ENCODE data around the gene HMCN2.

The HMCN2 gene

DNA sequence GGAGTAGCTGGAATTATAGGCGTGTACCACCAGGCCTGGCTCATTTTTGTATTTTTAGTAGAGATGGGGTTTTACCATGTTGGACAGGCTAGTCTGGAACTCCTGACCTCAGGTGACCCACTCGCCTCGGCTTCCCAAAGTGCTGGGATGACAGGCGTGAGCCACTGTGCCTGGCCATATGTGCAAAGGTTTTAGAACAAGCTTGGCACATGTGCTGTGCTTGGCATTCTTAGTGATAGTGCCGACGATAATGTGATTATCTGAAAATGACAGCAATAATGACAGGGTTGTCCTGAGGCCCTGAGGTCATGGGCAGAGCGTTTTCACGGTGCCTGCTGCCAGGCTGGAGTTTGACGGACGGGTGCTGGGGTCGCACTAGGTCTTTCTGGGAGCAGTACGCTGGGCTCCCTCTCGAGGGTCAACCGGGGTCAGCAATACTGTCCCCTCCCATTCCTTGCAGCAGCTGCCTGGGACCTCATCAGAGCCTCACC, 42.6 kb downstream of the HMCN2 start:
- DNase-seq (ENCODE audit: low read depth), result no peak

DNA sequence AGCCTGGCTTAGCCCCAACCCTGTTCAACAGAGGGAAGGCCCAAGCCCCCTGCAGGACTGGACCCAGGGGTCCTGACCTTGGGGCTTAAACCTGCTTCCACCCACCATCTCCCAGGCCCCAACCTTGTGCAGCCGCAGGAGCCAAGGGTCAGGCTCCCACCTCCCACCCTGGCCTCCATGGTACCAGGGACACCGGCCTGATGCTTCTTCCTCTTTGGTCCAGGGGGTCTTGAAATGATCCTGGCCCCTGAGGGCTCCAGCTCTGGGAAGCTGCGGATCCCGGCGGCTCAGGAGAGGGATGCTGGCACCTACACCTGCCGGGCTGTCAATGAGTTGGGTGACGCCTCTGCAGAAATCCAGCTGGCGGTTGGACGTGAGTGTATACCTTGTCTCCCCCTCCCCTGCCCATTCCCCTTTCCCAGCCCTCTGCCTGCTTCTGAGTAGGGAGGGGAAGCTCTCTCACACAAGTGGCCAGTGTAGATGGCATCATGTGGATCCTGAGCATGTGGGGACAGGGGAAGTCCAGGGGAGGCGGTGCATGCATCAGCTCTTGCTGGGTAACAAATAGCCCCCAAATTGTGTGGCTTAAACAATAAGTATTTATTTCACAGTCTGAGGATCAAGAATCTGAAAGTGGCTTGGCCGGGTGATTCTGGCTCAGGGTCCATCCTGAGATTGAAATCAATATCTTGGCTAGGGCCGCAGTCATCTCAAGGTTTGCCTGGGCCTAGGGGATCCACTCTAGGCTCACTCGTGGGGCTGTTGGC, 44.3 kb downstream of the HMCN2 start:
- DNase-seq (ENCODE audit: low read depth), result no peak

DNA sequence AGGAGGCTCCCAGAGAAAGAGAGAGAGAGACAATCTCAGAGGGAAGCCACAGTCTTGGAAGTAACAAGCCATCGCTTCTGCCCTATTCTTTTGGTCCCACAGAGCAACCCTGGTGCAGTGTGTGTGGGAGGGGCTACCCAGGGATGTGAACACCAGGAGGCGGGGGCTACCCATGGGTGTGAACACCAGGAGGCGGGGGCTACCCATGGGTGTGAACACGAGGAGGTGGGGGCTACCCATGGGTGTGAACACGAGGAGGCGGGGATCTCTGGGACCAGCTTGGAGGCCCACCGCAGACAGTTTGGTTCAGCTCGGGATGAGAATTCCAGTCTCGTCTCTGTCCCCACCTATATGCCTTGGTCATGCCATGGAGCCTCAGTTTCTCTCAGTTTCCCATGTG, 44.9 kb downstream of the HMCN2 start:
- no peak for DNase-seq (ENCODE audit: low read depth)

DNA sequence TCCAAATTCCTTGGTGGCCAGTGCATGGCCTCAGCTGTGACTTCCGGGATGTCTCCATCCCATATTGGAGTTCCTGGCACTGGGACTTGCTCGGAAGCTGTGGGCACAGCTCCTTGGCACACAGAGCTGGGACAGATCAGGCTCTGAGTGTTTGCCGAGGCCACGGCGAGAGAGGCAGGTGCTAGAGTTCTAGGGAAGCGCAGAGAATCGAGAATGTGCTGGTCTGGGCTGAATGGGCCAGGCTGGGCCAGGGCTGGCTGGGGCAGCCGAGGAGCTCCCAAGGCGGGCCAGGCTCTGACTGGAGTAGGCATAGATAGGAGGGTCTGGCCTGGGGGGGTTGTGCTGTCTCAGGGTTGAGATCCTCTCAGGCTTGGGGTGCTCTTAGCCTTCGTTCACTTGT, 45.4 kb downstream of the HMCN2 start:
- DNase-seq (ENCODE audit: low read depth), result no peak

DNA sequence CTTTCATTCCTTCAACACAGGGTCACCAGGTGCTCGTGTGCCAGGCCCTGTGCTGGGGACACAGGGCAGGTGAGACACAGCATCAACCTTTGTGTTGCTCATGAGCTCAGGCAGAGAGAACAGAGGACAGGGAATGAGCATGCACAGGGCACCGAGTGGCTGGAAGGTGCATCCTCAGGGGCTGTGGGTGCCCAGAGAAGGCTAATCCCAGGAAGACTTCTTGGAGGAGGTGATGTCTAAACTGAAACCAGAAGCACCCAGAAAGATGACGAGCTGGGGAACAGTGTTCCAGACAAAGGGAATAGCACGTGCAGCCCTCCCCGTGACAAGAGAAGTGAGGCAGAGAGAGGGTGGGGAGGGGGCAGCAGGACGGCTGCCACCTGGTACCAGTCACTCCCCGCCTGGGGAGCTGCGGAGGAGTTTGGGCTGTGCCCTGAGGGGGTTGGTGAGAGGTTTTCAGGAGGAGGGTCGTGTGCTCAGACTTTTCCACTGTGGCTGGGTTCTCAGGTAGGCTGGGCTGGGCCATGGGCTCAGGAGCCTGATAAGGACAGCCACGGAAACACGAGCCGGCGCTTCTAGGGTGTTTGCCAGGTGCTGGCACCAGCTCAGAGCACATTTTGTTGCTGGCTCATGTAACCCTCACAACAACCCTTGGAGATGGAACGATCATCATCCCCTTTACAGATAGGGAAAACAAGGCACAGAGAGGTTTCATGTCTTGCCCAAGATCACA, 46.0 kb downstream of the HMCN2 start:
- DNase-seq (ENCODE audit: low read depth), result no peak

DNA sequence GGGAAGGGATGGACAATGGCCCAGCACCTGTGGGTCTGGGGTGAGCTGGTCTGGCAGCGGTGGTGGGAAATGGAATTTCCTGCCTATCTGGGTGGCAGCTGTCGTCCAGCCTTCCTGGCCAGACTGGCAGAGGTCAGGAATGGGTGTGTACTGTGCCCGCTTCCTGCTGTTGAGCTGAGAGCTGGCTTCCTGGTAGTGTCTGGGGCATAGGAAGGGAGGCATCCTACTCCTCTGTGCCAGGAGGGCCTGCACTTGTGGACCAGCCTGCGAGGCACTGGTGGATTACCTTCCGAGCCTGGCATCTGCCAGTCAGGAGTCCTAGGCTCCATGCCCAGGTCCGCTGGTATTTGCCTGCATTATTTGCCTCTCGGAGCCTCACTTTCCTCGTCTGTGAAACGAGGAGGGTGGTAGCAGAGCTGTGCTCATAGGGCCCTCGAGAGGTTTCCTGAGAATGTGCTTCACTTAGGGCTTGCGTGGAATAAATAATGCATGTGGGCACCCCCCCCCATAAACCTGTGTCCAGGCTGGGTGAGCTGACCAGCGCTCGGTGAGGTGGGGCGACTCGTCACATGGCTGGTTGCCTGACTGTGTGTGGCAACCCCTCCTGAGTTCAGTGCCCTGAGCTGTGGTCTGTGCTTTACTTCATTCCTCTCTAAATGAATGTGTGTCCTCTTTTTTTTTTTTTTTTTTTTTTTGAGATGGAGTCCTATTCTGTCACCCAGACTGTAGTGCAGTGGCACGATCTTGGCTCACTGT, 47.7 kb downstream of the HMCN2 start:
- DNase-seq (ENCODE audit: low read depth), result no peak

DNA sequence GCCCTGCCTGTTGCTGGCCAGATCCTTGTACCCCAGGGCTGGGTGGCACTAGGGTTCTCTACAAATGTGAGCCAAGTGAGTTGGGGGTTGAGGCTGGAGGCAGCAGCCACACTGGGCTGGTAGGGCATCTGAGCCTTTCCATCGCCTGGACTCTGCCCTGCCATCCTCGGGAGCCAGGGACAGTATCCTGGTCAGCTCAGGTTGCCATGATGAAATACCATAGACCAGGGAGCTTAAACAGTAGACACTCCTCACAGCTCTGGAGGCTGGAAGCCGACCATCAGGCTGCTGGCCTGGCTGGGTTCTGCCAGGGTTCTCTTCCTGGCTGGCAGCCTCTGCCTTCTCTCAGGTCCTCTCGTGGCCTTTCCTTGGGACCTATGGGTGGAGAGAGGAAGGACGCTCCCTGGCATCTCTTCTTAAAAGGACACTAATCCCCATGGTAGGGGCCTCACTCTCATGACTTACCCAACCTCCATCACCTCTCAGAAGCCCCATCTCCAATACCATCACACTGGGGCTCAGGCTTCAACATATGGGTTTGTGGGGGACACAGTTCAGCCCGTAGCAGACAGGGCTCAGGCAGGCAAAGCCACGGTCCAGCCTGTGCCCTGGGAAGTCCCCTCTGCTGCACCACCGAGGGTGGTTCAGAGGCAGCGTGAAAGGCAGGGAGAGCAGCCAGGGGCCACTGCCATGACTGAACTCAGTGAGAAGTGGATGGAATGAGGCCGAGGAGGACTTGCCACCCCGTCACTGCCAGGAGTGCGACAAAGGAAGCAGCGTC, 50.1 kb downstream of the HMCN2 start:
- DNase-seq (ENCODE audit: low read depth), result no peak

DNA sequence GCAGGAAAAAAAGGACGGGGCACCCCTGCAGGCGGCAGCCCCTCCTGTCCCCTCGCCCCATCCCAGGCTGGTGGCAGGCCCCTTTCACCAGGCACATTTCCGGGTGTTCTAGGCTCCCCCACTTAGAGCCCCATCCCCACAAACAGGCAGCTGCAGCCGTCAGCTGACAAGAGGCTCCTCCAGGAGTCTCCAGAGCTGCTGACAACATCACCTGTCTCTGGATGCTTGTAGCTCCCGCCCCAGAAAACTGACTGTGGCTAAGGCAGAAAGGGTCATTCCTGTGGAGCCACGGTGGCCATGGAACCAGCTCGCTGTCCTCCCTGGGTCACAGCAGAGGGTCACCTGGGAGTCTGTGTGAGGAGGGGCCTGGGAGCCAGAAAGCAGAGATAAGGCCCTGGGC, 50.9 kb downstream of the HMCN2 start:
- DNase-seq (ENCODE audit: low read depth), result no peak

DNA sequence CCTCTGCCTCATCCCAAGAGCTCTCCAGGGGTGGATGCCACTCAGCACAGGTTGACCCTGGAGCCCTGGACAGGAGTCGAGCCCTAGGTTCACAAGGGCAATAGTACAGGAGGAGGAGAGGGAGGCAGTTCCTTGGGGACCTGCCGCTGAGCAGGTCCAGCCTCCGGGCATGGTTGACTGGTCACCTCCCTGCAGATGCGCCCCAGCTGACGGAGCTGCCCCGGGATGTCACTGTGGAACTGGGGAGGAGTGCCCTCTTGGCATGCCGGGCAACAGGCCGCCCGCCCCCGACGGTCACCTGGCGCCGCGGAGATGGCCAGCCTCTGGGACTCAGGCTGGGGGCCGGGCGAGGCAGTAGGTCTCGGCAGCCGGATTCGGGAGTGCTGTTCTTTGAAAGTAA, 53.7 kb downstream of the HMCN2 start:
- DNase-seq (ENCODE audit: low read depth), result no peak

DNA sequence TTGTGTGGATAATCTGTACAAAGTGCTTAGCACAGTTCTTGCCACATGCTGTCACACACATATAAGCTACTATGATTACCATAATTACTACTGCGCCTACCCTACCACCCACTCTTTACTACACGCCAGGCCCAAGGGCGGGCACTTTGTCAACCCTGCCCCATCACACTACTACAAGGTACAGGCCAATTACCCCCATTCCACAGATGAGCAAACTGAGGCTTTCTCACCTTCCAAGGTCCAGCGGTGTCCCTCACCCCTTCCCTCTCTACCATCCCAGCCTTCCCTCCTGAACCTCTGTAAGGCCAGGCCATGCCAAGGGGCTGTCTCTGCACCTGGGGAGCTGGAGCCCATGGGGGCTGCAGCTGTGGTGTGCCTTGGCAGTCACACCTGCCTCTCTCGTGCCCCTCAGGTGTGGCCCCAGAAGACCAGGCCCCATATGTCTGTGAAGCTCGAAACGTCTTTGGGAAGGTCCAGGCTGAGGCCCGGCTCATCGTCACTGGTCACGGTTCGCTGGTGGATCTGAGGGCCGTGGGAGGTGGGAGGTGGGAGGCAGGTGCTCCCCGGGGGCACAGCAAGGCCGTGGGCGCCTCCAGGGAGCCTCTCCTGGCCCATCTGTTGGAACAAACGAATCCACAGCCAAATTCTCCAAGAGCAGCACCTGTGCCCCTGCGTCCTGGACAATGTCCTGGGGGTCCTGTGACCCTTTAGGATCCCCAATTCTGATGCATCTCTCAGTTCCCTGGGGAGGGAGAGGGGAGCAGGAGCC, 54.6 kb downstream of the HMCN2 start:
- DNase-seq (ENCODE audit: low read depth), result no peak

DNA sequence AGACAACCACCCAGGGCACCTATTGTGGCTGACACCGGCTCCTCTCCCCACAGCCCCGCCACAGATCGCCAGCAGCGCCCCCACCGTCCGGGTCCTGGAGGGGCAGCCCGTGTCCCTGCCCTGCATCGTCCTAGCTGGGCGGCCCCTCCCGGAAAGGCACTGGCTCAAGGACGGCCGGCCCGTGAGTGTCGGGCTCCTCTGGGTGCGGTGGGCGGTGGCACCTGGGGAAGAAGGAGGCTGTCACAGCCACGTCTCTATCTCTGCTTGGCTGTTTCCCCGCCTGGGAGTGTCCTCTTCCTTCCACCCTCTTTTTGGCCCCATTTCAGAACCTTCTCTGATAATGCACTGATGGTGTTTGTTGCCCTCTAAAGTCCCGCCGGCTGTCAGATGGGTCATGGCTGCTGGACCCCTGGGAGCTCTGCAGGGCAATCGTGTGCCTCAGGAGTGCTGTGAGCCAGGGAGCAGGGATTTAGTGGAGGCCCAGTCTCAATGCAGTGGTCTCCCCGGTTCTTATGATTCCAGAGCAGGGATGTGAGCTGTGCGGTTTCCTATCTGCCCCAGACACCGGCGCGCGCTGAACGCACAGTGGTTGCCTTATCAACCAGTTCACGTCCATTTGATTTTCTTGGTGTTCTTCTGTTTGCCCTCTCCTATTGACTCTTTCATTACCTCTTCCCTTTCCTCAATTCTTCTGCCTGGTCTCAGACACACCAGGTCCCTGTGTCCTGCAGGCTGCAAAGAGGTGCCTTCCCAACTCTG, 55.3 kb downstream of the HMCN2 start:
- DNase-seq (ENCODE audit: low read depth), result no peak

DNA sequence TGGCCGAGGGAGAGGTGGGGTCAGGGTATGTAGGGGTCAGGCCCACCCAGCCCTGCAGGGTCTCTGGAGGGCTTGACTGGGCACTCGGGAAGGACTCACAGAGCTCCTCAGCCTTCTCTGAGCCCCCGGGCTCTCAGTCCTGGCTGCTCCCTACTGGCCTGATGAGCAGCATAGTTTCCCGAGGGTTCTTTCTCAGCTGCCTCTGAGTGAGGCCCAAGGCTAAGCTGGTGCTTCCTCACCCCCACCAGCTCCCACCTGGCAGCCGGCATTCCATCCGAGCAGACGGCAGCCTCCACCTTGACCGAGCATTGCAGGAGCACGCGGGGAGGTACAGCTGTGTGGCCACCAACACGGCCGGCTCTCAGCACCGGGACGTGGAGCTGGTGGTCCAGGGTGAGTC, 56.0 kb downstream of the HMCN2 start:
- DNase-seq (ENCODE audit: low read depth), result no peak

DNA sequence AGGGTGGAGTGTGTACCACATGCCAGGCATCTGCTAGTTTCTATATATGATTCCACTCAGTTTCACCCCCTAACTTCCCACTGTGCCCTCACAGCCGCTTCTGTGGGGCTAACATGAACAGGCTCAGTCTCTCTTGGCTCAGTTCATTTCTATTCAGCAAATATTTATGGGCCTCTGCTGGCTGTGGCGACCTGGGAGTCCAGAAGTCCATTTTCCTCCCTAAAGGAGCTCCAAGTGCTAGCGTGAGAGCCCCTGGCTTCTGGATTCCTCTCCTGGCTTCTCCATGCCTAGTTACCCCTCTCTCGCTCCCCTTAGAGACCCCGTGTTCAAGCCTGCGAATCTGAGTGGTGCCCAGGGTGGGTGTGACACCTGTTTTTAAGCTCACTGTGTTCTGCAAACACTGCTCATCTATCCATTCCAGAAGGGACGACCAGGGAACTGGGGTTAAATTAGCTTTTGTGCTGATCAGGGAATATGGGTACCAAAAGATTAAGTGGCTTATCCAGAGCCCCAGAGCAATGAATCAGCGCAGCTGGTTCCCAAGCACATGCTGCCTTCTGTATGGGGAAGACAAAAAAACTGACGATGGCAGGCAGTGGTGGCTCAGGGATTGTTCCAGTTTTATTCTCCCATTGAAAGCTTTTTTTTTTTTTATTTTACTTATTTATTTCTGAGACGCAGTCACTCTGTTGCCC, 57.6 kb downstream of the HMCN2 start:
- no peak for DNase-seq (ENCODE audit: low read depth)

DNA sequence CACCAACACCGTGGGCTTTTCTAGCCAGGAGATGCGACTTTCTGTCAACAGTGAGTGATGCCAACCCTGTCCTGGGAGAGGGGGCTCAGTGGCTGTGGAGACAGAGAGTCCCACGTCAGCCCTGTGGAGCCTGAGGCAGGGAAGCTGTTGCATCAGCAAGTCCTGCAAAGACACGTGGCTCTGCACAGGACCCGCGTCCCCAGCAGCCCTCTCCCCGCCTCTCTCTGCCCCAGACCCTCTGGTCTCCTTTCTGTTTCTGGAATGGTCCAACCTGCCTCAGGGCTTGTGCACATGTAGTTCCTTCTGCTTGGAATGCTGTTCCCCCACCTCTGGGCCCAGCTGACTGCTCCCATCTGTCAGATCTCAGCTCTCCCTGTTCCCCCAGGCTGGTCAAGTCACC, 60.4 kb downstream of the HMCN2 start:
- DNase-seq (ENCODE audit: low read depth), result no peak

DNA sequence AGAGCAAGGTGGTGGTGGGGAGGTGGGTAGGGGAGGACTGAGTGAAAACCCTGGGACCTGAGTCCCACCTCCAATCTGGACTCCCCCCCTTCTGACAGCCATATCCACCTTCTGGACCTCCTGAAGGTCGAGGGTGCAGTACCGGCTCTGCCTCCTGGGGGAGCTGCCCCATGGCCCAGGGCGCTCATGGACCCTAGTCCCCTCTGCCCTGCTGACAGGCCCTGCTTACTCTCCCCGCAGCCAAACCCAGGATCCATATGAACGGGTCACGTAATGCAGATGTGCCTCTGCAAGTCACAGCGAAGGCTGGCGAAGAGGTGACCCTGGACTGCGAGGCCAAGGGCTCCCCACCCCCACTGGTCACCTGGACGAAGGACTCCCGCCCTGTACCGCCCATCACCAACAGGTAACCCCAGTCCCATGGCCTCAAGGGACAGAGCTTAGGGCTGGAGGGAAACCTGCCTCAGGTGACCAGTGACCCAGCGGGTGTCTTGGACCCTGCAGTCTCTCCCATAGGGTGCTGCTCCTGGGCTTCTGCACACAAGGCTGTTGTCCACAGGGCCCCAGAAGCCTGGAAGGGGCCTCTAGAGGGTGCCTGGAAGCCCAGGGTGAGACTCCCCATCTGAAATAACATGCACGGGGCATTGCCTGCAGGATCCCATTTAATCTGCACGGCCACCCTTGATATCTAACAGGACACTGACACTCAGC, 61.7 kb downstream of the HMCN2 start:
- no peak for DNase-seq (ENCODE audit: low read depth)

DNA sequence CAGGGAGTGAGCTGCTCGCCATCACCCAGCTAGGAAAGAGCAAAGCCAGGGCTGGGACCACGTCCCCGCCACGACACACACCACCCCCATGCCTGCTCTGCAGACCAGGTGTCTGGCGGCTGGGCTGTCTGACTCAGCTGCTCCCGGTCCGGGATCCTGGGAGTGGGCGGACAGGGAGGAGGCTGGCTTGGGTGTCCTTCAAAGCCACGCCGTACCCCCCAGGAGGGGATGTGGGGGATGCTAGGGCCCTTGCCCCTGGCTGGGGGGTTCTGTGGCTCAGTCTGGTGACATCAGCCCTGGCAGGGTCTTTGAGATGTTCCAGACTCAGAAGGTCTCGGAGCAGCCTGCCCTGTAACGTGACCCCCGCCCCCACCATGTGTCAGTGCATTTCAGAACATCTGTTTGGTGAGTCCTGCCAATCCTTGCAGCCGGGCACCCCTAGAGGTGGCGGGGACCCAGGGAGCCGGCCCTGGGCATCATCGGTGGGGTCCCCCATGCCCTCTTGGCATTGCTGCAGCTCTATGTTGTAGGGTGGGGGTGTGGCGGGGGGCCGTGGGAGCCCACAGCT, 62.3 kb downstream of the HMCN2 start:
- DNase-seq (ENCODE audit: low read depth), result no peak

DNA sequence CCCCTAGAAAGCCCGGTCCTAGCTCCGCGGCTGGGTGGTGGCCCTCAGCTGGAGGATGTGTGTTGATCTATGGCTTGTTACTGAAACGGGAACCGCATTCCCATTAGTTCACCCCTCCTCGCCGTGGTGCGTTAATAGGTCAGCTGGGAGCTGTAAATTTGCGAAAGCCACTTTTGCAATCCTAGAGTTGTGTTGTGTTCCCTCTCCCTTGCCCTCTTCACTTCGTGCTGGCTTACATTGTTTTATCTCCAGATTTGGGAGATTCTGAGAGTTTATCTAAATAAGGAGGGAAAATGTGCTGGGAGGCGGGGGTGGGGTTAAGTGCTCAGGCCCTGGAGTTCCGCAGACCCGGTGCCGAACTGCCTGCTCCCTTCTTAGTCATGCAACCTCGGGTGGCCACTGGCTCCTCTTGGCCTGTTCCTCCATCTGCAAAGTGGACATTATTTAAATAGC, 62.8 kb downstream of the HMCN2 start:
- no peak for DNase-seq (ENCODE audit: low read depth)

DNA sequence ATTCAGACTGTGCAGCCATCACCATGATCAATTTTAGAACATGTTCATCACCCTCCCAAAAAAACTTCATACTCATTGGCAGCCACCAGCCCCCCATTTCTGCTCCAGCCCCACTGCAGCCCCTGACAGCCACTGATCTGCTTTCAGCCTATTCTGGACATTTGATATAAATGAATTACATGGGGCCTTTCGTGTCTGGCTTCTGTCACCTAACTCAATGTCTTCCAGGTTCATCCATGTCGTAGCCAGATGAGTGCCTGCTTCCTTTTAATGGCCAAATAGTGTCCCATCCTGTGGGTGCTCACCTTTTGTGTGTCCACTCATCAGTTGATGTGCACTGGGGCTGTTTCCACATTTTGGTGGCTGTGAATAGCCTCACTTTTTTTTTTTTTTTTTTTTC, 63.5 kb downstream of the HMCN2 start:
- no peak for DNase-seq (ENCODE audit: low read depth)
